ENCODE data around the gene CRAMP1.

CRAMP1 gene

DNA sequence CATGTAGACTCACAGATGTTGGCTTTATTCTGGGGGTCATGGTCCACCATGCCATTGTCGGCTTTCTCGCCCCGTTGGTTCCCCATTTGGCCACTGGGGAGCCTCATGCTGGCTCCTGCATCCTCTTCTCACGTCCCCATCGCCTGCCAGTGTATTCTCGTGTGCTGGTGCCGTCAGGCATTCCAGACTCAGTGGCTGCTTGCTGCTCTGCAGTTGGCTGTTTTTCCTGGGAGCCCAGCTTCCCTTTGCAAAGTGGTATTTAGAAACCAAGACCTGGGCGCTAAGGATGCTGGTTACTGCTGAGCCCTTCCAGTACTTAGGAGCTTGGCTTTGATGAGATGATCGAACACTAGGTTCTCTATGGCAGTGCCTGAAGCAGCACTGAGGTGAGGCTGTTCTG is 19.1 kb downstream of the CRAMP1 start:
- Histone ChIP-seq H3K4me3 (ENCODE audit: low read depth, low read length) (no peak overlapping the region), H3K9me3 (ENCODE audit: control insufficient read depth, insufficient read depth, low read depth, low read length) (no peaks in the 10 kb centered on the region), H3K4me1 (ENCODE audit: control insufficient read depth, insufficient read depth, low read length) (no peaks in the 10 kb centered on the region), H3K27ac (ENCODE audit: extremely low read depth, low read depth, low read length) (no peak overlapping the region), H3K36me3 (ENCODE audit: control insufficient read depth in 2 of 2, insufficient read depth in 1 of 2, low read length in 2 of 2) (peaks cover 8 to 97% of the 10 kb centered on the region in 2 experiments; a peak in 2 of 3 replicates)
- POLR2A ChIA-PET: no interaction called here
- CTCF ChIA-PET: no interaction called here
- no peak for TF ChIP-seq ZNF394 (tag by site-specific recombination; IDR thresholded peaks at IDR 0.05; ENCODE audit: borderline replicate concordance)
- TF ChIP-seq ZBTB17 (tag by site-specific recombination; IDR thresholded peaks at IDR 0.05): peak; percentile 52; the same call in 1 of the 2 replicates
- no peak for TF ChIP-seq SCRT2 (tag by site-specific recombination; IDR thresholded peaks at IDR 0.05)

DNA sequence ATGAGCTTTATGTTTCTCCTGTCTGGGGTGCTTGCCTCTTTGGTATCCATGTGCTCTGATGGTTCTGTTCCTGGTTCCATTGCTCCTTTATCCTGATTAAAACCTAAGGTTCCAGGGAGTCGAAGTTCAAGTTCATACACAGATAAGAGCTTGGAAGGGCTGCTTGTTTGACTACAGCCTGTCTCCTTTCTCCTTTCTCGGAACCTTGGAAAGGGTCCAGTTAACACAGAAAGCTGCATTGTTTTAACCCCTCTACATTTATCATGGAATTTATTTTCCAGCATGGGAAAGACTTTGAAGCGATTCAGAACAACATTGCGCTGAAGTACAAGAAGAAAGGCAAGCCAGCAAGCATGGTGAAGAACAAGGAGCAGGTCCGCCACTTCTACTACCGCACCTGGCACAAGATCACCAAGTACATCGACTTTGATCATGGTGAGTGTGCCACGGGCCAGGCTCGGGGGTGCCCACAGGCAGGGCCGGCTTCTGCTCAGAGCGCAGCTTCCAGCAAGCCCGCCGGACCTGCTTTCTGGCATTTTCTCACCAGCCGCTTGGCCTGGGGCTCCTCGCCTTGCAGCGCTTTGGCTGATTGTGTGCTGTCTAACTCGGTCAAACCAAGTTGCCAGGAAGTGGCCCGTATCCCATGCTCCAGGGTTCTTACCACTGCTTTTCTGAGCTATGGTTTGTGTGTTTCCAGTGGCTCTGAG is 19.9 kb downstream of the CRAMP1 start:
- H3K27ac ChIP-seq (ENCODE audit: extremely low read depth, low read depth, low read length): no peak overlapping the region
- no peak overlapping the region for H3K4me3 ChIP-seq (ENCODE audit: low read depth, low read length)
- TF ChIP-seq ZNF112 (tag by site-specific recombination; IDR thresholded peaks at IDR 0.05) (no peak), ZNF791 (tag by site-specific recombination; IDR thresholded peaks at IDR 0.05) (no peak), ZBTB8A (tag by site-specific recombination; IDR thresholded peaks at IDR 0.05) (no peak)
- TF ChIP-seq, protein P1, sequence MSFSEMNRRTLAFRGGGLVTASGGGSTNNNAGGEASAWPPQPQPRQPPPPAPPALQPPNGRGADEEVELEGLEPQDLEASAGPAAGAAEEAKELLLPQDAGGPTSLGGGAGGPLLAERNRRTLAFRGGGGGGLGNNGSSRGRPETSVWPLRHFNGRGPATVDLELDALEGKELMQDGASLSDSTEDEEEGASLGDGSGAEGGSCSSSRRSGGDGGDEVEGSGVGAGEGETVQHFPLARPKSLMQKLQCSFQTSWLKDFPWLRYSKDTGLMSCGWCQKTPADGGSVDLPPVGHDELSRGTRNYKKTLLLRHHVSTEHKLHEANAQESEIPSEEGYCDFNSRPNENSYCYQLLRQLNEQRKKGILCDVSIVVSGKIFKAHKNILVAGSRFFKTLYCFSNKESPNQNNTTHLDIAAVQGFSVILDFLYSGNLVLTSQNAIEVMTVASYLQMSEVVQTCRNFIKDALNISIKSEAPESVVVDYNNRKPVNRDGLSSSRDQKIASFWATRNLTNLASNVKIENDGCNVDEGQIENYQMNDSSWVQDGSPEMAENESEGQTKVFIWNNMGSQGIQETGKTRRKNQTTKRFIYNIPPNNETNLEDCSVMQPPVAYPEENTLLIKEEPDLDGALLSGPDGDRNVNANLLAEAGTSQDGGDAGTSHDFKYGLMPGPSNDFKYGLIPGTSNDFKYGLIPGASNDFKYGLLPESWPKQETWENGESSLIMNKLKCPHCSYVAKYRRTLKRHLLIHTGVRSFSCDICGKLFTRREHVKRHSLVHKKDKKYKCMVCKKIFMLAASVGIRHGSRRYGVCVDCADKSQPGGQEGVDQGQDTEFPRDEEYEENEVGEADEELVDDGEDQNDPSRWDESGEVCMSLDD (tag by site-specific recombination; IDR thresholded peaks at IDR 0.05): no peak
- POLR2A ChIA-PET: no interaction called here
- CTCF ChIA-PET: interaction anchor here (0.5 kb wide), 1 partner anchor 105 kb away, joined by 3 read pairs; no protein-coding TSS in a partner anchor
- no peaks in the 10 kb centered on the region for H3K9me3 ChIP-seq (ENCODE audit: control insufficient read depth, insufficient read depth, low read depth, low read length)
- peaks cover 8 to 96% of the 10 kb centered on the region in 2 experiments; a peak in 2 of 3 replicates for H3K36me3 ChIP-seq (ENCODE audit: control insufficient read depth in 2 of 2, insufficient read depth in 1 of 2, low read length in 2 of 2)
- no peaks in the 10 kb centered on the region for H3K4me1 ChIP-seq (ENCODE audit: control insufficient read depth, insufficient read depth, low read length)

DNA sequence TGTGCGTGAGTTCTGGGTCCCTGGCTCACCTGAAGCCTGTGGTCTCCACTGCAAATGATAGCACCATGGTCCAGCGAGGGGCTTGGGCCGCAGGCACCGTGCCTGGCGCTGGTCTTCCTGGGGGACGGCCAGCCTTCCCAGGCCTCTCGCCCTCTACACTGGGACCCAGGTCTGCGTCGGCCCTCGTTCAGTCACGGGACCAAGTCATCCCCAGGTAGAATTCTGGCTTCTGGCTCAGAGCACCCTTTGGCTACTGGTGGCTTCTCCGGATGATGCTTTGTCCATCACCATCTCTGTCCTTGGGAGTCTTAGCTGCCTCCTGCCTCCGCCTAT is 20.4 kb downstream of the CRAMP1 start:
- H3K36me3 ChIP-seq (ENCODE audit: control insufficient read depth in 2 of 2, insufficient read depth in 1 of 2, low read length in 2 of 2): peaks cover 8 to 96% of the 10 kb centered on the region in 2 experiments; a peak in 2 of 3 replicates
- CTCF ChIA-PET: interaction anchor here (0.5 kb wide), 1 partner anchor 105 kb away, joined by 3 read pairs; no protein-coding TSS in a partner anchor

More for the DNA sequence above, 20.4 kb downstream of the CRAMP1 start:
- POLR2A ChIA-PET: no interaction called here
- H3K27ac ChIP-seq (ENCODE audit: extremely low read depth, low read depth, low read length): no peak overlapping the region
- TF ChIP-seq, protein P2, sequence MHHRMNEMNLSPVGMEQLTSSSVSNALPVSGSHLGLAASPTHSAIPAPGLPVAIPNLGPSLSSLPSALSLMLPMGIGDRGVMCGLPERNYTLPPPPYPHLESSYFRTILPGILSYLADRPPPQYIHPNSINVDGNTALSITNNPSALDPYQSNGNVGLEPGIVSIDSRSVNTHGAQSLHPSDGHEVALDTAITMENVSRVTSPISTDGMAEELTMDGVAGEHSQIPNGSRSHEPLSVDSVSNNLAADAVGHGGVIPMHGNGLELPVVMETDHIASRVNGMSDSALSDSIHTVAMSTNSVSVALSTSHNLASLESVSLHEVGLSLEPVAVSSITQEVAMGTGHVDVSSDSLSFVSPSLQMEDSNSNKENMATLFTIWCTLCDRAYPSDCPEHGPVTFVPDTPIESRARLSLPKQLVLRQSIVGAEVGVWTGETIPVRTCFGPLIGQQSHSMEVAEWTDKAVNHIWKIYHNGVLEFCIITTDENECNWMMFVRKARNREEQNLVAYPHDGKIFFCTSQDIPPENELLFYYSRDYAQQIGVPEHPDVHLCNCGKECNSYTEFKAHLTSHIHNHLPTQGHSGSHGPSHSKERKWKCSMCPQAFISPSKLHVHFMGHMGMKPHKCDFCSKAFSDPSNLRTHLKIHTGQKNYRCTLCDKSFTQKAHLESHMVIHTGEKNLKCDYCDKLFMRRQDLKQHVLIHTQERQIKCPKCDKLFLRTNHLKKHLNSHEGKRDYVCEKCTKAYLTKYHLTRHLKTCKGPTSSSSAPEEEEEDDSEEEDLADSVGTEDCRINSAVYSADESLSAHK (tag by site-specific recombination; IDR thresholded peaks at IDR 0.05): no peak
- TF ChIP-seq ZBTB48 (tag by site-specific recombination; IDR thresholded peaks at IDR 0.05): no peak
- TF ChIP-seq GLIS1 (tag by site-specific recombination; IDR thresholded peaks at IDR 0.05): no peak
- no peak for TF ChIP-seq ZNF23 (tag by site-specific recombination; IDR thresholded peaks at IDR 0.05; ENCODE audit: borderline replicate concordance)
- TF ChIP-seq, protein P3, sequence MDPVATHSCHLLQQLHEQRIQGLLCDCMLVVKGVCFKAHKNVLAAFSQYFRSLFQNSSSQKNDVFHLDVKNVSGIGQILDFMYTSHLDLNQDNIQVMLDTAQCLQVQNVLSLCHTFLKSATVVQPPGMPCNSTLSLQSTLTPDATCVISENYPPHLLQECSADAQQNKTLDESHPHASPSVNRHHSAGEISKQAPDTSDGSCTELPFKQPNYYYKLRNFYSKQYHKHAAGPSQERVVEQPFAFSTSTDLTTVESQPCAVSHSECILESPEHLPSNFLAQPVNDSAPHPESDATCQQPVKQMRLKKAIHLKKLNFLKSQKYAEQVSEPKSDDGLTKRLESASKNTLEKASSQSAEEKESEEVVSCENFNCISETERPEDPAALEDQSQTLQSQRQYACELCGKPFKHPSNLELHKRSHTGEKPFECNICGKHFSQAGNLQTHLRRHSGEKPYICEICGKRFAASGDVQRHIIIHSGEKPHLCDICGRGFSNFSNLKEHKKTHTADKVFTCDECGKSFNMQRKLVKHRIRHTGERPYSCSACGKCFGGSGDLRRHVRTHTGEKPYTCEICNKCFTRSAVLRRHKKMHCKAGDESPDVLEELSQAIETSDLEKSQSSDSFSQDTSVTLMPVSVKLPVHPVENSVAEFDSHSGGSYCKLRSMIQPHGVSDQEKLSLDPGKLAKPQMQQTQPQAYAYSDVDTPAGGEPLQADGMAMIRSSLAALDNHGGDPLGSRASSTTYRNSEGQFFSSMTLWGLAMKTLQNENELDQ (tag by site-specific recombination; IDR thresholded peaks at IDR 0.05; ENCODE audit: low read depth): no peak
- no peaks in the 10 kb centered on the region for H3K4me1 ChIP-seq (ENCODE audit: control insufficient read depth, insufficient read depth, low read length)
- no peak overlapping the region for H3K4me3 ChIP-seq (ENCODE audit: low read depth, low read length)
- H3K9me3 ChIP-seq (ENCODE audit: control insufficient read depth, insufficient read depth, low read depth, low read length): no peaks in the 10 kb centered on the region
